Testis (tissue), 3 donors: ENCODE measurements around the gene SASH1. TPM values are rescaled to one million over a fixed set of nuclear protein-coding genes. Genes with fewer than 3 reads are reported as not detected.
A peak's percentile ranks its signal among the peaks of the same experiment; 100 is the strongest.

Source experiments
- DNase-seq: peaks from one replicate; pipeline ENCODE4 v3.0.0-alpha.2; 2019
- H3K27ac ChIP-seq, 2 donors: fragments of 200-600 bp; sonication (generic); one replicate each; pipeline ENCODE4 v1.5.1; 2019
- H3K27me3 ChIP-seq: fragments of 200-600 bp; sonication (generic); one replicate; pipeline ENCODE4 v1.5.1; 2019
- H3K36me3 ChIP-seq: fragments of 200-600 bp; sonication (generic); one replicate; pipeline ENCODE4 v1.5.1; 2017; ENCODE audit warnings: low read depth; ENCODE audit errors: missing control alignments
- H3K4me1 ChIP-seq: fragments of 200-600 bp; sonication (generic); one replicate; pipeline ENCODE4 v1.5.1; 2019
- H3K4me3 ChIP-seq, 2 donors: fragments of 200-600 bp; sonication (generic); one replicate each; pipeline ENCODE4 v1.5.1; 2017 to 2019
- H3K9me3 ChIP-seq: fragments of 200-600 bp; sonication (generic); one replicate; pipeline ENCODE4 v1.5.1; 2017
- POLR2A ChIP-seq: fragments of 450-650 bp; IDR thresholded peaks from one replicate; pipeline ENCODE4 v1.6.1; 2017; ENCODE audit warnings: antibody characterized with exemption, mild to moderate bottlenecking, moderate library complexity
- WGBS, 2 donors: methylation state at CpG; one replicate each; pipeline ENCODE4 v1.1.5; 2018; 5-methylcytosine and 5-hydroxymethylcytosine counted together
- intact Hi-C: fragments of 100-400 bp; cut with DNase I; formaldehyde crosslinking; loops from one replicate; pipeline ENCODE4 v1.15.1; 2023; ENCODE audit warnings: low total_unique reads
- polyA plus RNA-seq: library from polyadenylated mRNA; stranded (reverse); fragments of 350-450 nt; fragmentation: Illumina TruSeq; extraction: RNeasy Lipid Tissue Mini Kit (QIAGEN cat#74804); gene quantifications from one replicate; pipeline ENCODE4 v1.2.3, GENCODE V29; 2014; ENCODE audit warnings: low read depth, low replicate concordance; ENCODE audit not compliant: insufficient read depth
- total RNA-seq, 2 donors: library from RNA; depleted of rRNA; stranded (reverse); fragments of >200 nt; gene quantifications; one replicate each; pipeline ENCODE4 v1.2.3, GENCODE V29; 2016
- TF ChIP-seq, protein P1 (sequence below), 3 experiments: fragments of 450-650 bp in 2 of 3; fragments of 200-600 bp in 1 of 3; sonication (generic) in 1 of 3; IDR thresholded peaks; one replicate each; pipeline ENCODE4 v1.5.1; 2016 to 2019; ENCODE audit warnings: antibody characterized with exemption in 3 of 3, mild to moderate bottlenecking in 2 of 3, moderate library complexity in 1 of 3

SASH1 gene
- total and polyA plus RNA-seq, 3 donors from 2014 or later: 12.1 to 42.1 (median 40.3) TPM

DNA sequence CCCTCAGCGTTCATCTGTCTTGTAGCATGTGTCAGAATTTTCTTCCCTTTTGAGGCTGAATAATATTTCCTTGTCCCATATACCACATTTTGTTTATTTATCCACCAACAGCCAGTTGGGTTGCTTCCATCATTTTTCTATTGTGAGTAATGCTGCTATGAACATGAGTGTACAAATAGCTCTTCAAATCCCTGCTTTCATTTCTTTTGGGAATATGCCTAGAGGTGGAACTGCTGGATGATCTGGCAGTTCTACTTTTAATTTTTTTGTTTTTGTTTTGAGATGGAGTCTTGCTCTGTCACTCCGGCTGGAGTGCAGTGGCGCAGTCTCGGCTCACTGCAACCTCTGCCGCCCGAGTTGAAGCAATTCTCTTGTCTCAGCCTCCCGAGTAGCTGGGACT, 64.7 kb downstream of the SASH1 start:
- H3K27me3 ChIP-seq: no peaks in the 10 kb centered on the region
- no peaks in the 10 kb centered on the region for H3K9me3 ChIP-seq
- TF ChIP-seq, protein P1, sequence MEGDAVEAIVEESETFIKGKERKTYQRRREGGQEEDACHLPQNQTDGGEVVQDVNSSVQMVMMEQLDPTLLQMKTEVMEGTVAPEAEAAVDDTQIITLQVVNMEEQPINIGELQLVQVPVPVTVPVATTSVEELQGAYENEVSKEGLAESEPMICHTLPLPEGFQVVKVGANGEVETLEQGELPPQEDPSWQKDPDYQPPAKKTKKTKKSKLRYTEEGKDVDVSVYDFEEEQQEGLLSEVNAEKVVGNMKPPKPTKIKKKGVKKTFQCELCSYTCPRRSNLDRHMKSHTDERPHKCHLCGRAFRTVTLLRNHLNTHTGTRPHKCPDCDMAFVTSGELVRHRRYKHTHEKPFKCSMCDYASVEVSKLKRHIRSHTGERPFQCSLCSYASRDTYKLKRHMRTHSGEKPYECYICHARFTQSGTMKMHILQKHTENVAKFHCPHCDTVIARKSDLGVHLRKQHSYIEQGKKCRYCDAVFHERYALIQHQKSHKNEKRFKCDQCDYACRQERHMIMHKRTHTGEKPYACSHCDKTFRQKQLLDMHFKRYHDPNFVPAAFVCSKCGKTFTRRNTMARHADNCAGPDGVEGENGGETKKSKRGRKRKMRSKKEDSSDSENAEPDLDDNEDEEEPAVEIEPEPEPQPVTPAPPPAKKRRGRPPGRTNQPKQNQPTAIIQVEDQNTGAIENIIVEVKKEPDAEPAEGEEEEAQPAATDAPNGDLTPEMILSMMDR (IDR thresholded peaks at IDR 0.05): no peak
- TF ChIP-seq POLR2A: no peak
- H3K36me3 ChIP-seq: no peaks in the 10 kb centered on the region
- H3K4me1 ChIP-seq: peaks cover 27% of the 10 kb centered on the region
- WGBS, 2 donors: 68 to 70% methylated on average over 7 of the region's 7 CpGs
- intact Hi-C loops: no loop called here
- no peak overlapping the region for H3K4me3 ChIP-seq
- no peak for DNase-seq
- H3K27ac ChIP-seq: peak overlapping the region; percentile 55 to 76

DNA sequence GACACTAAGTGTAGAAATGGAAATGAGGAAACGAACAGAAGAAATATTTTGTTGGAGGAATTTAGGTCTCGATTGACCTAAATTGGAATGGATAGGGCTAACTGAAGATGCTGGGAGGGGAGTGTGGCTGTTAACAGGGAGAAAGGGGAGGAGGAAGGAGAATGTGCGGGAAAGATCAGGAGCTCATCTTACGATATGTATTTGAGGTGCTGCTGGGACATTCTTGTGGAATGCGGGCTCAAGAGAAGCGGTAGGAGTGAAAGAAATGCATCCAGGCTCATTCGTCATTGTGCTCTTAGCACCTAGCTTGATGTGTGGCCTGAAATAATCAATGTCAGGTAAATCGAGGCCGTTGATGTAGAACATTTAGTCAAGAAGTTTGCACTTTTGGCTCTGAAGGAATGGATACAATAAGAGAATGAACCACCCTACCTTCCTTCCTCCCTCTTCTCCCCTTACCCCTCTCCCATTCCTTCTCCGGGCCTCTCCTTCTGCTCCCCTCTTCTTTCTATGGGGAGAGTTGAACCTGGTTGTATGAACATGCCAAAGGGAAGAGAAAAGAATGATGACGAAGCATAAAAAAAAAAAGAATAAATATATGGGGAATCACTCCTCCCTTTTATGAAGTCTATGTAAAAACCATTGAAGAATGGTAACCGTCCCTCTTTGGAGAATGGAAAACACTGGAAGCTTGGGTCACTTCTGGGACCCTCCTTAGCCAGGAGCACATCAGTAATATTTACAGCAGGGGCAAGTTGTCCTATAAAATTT, 70.9 kb downstream of the SASH1 start:
- Histone ChIP-seq H3K4me3 (no peak overlapping the region), H3K27ac (no peak overlapping the region), H3K36me3 (no peaks in the 10 kb centered on the region), H3K27me3 (no peaks in the 10 kb centered on the region), H3K4me1 (no peaks in the 10 kb centered on the region), H3K9me3 (no peaks in the 10 kb centered on the region)
- no peak for DNase-seq
- intact Hi-C loops: no loop called here
- no peak for TF ChIP-seq POLR2A
- TF ChIP-seq, protein P1 (IDR thresholded peaks at IDR 0.05): no peak
- WGBS, 2 donors: 91% methylated on average over 12 of the region's 12 CpGs

DNA sequence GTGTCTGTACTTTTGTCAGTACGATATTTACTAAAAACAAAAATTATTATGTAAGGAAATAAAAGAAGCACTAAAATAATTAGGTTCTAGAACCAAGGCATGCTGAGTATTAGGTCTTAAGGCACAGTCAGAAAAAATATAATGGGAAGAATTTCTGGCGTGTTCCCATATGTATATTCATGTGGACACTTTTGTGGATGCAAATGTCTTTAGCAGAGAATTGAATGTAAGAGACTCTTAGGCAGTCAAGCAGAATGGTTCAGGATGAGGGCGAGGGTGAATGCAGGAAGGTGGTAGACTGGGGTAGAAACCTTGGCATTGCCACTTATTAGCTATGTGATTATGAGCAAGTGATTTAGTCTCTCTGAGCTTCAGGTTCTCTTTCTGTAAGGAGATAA, 71.5 kb downstream of the SASH1 start:
- intact Hi-C loops: no loop called here
- Histone ChIP-seq H3K4me3 (no peak overlapping the region), H3K4me1 (no peaks in the 10 kb centered on the region), H3K9me3 (no peaks in the 10 kb centered on the region), H3K27ac (no peak overlapping the region), H3K36me3 (no peaks in the 10 kb centered on the region), H3K27me3 (no peaks in the 10 kb centered on the region)
- no peak for DNase-seq
- TF ChIP-seq, protein P1 (IDR thresholded peaks at IDR 0.05): no peak
- TF ChIP-seq POLR2A: no peak
- WGBS, 2 donors: 80 to 91% methylated on average over 3 of the region's 3 CpGs

DNA sequence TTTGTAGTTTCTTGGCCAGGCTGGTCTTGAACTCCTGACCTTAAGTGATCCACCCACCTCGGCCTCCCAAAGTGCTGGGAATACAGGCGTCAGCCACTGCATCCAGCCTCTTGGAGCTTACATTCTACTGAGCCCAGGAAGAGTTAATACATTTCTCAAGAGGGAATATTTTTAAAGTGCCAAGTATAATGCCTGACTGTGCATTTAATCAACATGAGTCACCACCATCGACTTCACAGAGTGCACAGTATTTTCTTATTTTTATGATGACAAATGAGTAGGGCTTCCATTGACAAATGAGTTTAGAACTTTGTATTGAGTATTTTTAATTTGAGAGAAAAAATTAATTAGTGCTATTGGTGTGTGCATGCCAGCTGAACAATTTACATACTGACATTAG, 72.2 kb downstream of the SASH1 start:
- Histone ChIP-seq H3K27ac (no peak overlapping the region), H3K4me3 (no peak overlapping the region), H3K4me1 (no peaks in the 10 kb centered on the region), H3K9me3 (no peaks in the 10 kb centered on the region), H3K36me3 (no peaks in the 10 kb centered on the region), H3K27me3 (no peaks in the 10 kb centered on the region)
- no peak for TF ChIP-seq POLR2A
- TF ChIP-seq, protein P1 (IDR thresholded peaks at IDR 0.05): no peak
- intact Hi-C loops: no loop called here
- DNase-seq: no peak
- WGBS, 2 donors: 62 to 74% methylated on average over 3 of the region's 3 CpGs
